ENCODE results near the gene TAF4.

The TAF4 gene

DNA sequence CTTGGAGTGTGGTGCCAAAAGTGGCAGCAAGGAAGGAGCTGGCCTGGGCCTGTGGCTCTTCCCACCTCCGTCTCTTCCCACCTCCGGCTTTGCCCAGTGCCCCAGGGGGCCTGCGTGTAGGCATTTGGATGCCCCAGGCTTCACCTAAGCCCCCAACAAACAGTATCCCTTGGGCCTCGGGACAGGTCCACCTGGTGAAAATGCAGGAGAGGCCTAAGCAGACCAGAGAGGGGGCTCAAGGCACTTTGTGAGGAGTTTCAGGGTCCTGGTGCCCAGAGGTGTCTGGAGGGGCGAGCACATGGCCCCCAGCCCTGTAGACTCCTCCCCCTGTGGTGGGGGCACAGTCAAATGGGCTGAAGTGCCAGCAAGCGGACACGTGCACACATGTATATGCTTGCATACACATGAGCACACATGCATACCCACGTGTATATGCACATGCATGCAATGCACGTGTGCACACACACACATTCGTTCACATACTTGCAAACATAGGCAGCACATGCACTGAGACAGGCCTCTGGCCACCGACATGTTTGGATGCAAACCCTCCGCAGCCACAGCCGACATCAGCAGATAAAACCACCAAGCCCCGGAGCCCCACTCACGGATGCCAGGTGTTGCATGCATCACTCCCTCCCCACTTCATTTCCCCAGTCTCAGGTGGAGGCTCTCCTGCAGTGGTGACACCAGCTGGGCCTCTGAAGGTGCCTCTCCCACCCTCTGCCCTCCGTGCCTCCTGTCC lies 124.5 kb downstream of the TAF4 start:
- no peak for DNase-seq

DNA sequence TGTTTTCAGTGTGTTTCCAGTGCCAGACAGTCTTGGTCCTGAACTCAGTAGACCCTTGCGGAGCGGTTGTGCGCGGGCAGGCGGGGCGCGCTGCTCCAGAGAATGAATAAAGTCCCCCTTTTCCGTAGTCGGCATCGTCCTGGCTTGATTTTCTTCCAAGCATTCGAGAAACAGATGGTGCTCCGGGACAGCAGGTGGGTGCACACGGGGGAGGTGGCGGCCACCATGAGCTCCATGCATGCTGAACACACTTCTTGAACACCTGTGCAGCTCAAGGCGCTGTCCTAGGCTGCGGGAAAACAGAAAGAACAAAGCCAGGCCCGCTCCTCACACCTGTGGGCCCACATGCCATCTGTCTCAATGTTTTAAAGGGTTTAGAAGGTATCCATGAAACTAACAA lies 125.2 kb downstream of the TAF4 start:
- no peak for DNase-seq

DNA sequence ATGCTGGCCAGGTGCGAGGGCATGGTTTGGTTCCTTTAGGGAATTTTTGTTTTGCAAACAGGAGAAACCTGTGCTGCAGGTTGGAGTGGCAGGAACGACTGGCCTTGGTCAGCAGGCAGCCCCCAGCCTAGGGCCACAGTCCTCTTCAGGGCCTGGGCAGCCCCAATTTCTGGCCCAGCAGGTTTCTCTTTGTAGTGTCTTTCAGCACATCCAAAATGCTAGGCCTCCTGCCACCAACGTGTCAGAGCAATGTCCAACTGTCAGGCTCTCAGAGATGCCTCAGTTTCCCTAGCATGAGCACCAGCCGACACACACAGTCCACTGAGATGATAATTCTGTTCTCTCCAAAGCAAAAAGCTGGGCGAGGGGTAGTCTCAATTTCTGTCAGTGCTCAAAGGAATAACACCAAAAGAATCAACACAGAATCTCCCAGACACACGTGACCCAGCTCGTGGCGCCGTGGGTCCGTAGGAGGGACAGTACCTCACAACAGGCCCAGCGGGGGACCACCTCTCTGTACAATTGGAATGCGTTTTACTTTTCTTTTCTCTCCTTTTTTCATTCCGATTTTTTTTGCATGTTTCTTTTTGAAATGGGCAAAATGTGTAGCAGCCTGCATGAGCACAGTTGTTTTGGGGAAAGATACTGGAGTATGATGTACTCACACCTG lies 125.9 kb downstream of the TAF4 start:
- DNase-seq: no peak

DNA sequence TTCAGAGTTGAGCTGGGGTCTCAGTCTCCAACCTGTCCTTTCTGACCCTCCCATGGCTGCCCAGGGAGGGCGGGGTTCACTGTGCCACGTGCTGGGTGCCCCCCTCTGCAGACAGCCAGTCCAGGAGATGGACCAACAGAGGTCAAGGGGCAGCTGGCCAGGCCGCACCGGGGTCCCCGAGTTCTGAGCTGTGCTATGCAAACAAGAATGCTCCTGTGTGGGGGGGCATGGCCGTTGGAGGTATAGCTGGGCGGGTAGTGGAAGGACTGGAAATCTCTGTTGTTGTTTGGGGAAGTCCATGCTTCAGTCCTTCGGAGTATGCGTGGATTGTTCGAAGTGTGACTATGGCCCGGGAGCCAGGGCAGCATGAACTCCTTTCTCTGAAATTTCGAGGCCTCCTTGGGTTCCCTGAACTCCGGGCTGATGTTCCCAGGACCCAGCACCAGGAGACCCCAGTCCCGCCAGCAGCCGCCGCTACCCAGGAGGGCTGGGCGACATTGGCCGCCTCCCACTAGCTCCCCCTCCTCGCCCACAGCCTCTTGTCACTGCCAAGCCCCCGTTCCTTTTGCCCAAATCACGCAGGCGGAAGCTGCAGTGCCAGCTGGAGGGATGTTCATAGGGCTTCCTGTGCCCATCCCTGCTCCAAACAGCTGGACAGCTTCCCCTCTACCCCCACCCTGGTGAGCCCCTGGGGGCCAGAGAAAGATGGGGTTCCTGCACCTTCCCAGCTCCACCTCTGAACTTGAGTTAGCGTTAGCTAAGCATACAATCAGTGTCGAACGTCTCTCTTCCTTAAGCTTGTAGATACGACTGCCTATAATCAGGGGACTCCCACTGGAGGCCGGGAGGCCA lies 126.6 kb downstream of the TAF4 start:
- no peak for DNase-seq

DNA sequence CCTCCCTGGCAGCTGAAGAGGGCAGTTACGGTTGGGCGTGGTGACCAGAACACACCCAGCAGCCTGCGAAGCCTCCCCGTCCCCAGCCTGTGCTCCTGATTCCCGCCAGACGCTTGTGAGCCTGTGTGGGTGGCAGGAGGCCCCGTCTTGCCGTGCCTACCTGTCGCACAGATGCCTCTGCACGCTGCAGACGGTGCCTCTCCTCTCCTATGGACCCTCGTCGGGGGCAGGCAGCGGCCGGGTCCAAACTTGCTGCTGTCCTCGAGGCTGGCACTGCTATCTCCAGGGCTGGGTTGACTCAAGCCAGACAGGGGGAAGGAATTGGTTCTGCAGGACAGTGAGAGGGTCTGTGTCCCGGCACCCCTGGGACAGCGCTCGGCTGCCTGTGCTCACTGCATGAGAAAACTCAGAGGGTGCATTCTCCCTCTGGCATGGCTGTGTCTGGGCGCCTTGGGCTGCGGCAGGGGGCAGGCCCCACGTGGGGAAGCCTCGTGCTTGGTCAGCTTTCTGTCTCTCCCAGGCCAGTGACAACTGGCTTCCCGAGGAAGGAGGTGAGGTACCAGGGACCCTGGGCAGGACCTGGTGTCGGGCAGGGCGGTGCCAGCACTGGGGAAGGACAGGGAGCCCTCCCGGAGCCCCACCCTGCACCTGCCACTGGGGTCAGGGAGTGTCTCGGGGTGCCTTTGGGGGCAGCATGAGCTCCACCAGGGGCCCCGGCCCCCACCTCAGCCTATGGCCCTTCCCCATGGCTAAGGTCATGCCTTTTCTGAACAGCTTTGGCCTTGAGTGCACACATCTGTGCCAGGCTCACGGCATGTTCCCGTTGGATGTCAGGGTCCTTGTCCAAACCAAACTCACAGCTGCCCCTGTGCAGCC lies 127.5 kb downstream of the TAF4 start:
- no peak for DNase-seq

DNA sequence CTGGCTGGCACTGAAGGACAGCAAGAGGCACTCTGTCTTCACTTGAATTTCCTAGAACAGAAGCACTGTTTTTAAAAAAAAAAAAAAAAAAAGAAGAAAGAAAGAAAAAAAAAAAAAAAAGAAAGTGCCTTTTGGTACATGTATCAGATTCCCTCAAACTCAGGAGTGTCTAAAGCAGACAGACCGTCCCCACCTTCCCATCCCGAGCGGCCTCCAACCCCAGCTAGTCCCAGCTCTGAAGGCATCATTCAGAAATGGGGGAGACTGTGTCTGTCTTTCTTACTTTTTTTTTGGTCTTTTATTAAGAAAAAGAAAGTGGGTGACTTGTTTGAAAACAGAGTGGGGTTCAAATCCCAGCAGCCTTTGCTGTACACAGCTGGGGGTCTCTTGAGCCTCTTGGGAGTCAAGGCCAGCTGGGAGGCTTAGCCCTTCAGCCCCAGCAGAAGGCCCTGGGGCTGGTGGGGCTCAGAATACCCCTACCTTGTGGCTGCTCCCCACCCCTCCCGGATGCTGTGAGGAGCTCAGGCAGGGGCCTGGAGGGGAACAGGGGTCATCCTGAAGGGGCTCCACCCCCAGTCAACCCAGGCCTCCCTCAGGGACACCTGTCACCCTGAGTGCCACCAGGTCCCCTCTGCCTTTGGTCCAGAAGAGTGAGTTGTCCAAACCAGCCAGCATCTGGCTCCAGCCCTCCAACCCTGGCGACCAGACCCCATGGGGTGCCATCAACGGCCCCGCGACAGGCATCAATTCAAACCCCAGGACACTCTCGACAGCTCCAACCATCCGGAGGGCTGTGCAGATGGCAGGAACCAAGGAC lies 128.3 kb downstream of the TAF4 start:
- no peak for DNase-seq

DNA sequence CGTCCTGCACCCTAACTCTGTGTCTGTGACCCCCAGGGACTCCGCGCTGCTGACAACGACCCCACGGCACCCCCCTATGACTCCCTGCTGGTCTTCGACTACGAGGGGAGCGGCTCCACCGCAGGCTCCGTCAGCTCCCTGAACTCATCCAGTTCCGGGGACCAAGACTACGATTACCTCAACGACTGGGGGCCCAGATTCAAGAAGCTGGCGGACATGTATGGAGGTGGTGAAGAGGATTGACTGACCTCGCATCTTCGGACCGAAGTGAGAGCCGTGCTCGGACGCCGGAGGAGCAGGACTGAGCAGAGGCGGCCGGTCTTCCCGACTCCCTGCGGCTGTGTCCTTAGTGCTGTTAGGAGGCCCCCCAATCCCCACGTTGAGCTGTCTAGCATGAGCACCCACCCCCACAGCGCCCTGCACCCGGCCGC lies 129.0 kb downstream of the TAF4 start:
- no peak for DNase-seq

DNA sequence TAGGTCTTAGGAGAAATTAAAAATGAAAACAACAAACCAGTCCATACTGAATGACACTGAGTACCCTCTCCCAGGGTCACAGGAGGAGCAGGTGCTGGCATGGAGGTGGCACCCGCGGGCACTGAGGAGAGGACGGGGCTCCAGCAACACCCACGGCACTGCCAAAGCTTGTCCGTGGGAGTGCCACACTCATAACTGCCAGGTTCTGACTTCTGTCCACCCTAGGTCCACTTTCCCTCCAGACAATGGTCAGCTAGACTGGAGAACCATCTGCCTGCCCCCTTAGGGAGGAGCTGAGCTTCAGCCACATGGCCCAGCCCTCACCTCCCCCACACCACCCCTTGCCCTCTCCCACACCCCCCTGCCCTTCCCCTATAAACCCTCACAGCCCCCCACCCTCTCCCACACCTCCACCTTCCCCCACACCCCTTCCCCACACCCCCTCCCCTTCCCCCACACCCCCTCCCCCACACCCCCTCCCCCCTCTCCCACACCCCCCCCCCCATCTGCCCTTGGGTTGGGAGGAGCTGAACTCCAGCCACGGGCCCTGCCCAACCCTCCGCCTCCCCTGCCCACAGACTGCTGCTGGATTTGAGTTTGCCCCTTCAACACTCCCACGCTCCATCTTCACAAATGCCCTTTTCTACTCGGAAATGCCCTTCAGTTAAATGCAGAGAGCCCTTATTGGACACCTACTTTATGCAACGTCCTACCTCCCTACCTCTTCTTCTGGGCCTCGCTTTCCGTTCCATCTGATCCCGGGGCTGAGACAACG lies 129.6 kb downstream of the TAF4 start:
- no peak for DNase-seq

DNA sequence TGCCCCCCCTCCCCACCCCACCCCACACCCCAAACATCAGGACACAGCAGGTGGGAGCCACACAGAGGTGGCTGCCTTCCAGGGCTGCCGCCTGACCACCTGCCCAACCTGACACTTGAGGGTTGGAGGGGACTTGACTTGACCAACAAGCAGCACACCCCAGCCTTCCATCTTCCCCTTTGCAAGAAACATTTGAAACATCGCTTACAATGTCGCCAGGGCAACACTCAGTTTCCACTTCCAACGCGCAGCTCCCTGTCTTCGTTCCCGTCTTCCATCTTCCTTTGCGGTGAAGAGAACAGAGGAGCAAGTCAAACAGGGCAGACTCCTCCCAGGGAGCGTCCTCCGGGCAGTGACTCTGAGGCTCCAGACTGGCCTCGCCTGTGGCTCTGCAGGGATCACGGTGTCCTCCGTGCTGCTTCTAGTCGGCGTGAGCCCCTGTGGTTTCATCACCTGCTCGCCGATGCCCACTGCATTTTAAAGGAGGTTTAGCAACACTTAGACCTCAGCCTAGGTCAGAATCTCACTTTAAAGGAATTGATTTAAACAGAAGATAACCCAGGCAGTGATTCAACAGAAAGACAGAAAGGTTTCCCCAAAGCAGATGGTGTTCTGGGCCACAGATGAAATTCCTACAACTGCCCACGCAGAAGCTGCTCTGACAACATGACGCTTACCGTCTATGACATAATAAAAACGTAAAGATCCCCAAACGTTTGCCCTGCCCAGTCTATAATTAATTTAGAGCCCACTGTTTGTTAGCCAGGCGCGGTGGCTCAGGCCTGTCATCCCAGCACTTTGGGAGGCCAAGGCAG lies 130.8 kb downstream of the TAF4 start:
- no peak for DNase-seq

DNA sequence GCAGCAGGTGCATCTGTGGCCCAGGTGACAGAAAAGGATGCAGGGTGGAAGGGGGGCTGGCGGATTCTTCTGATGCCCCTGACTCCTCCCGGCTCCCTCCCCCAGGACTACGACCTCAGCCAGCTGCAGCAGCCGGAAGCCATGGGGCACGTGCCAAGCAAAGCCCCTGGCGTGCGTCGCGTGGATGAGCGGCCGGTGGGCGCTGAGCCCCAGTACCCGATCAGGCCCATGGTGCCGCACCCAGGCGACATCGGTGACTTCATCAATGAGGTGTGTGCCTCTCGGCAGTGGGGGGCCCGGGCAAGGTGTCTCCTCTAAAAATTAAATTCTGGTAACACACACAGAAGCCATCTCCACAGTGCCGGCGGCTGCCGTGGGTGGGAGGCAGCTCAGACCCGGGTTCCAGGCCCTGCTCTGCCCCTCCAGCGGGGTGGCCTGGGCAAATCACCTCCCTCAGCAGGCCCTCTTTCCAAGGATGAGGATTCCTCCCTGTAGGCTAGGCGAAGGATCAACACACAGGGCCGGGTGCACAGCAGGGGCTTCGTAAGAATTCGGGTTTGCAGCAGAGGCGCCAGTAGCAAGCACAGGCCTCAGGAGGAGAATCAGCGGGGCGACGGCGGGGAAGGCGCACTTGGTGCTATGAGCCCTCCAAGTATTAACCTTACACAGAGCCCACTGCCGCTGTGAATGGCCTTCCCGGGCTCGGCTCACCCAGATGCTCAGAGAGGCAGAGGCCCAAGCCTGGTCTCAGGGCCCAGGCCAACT lies 131.5 kb downstream of the TAF4 start:
- DNase-seq: no peak

DNA sequence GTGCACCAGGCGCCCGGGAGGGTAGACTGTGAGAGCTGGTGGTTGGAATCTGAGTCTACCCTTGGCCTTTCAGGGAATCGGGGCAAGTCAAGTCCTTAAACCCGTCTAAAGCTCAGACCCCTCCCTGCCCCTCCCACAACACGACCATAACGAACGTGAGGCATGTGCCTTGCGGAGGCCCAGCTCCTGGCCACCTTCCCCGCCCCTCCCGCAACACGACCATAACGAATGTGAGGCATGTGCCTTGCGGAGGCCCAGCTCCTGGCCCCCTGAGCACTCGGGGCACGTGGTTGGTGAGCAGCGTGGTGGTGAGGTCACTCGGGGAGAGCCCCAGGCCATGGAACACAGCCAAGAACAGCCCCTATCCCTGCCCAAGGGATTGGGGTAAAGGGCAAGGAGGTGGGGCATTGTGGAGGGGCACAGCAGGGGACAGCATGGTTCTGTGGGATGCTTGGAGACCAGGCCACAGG lies 132.2 kb downstream of the TAF4 start:
- no peak for DNase-seq

DNA sequence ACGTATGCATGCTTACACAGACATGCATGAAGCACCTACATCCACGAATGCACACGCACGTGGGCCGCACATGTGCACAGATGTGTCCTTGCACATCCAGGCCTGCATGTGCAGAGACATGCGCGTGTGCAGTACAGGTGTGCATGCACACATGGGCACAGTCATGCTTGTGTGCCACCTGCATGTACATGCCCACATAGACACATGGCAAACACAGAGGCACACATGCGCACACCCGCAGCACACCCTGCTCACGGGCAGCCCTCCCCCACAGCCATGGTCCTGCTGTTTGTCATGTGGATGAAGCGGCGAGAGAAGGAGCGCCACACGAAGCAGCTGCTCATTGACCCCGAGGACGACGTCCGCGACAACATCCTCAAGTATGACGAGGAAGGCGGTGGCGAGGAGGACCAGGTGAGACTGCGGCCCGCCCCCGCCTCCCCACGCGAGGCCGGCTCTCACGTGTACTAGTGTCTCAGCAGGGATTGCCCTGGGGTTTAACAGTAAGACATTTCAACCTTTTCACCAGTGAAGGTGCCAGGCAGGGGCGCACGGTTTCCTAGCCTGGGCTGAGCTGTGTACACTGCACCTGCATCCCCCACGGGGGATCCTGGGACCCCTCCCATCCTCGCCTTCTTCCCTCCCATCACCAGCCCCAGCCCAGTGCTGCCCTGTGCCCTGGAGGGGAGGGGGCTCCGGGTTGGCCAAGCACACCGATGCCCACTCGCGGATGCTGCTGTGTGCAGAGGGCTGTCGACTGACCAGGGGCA lies 132.8 kb downstream of the TAF4 start:
- no peak for DNase-seq

DNA sequence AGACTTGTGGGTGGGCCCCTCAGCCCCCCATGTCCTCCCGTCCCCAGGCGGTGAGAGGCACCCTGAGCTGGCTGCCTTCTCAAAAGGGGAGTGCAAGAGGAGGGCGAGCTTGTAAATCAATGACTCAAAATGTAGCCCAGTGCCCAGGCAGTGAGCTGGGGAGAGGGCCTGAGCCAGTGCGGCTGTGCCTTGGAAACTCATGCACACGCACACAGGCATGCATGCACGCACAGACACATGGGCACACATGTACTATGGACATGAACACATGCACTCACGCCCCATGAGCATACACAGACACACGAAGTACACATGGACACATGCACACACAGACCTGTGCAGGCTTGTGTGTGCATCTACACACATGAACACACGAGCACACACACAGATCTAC lies 133.5 kb downstream of the TAF4 start:
- no peak for DNase-seq

DNA sequence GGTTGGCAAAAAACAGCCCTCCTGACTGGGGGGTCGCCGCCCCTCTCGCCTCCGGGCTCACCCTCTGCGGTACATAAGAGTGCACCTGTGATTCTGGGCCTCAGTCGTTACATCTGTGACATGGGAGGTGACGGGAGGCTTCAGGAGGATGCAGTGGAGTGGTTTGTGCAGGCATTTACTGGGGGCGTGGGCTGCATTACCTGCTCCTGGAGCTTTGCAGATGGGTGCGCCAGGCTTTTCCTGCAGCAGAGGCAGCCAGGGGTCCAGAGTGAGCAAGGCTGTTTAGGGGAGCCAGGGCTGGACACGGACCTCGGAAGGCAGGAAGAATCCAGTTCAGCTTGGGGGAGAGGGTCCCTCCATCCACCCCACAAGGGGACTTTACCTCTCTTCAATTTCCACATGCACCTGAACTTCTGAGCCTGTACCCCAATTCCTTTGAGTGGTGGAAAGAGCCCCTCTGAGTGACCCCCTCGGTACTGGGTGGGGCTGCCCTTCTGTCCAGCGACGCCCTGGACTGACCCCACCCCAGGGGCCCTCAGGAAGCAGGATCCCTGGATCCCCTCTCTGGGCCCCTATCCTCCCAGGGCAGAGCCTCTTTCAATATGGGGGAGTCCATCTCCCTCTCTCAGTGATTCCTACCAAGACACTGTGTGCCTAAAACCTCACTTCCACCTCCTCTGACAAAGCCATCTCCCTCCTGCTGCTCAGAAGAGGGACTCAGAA lies 134.0 kb downstream of the TAF4 start:
- DNase-seq: no peak

DNA sequence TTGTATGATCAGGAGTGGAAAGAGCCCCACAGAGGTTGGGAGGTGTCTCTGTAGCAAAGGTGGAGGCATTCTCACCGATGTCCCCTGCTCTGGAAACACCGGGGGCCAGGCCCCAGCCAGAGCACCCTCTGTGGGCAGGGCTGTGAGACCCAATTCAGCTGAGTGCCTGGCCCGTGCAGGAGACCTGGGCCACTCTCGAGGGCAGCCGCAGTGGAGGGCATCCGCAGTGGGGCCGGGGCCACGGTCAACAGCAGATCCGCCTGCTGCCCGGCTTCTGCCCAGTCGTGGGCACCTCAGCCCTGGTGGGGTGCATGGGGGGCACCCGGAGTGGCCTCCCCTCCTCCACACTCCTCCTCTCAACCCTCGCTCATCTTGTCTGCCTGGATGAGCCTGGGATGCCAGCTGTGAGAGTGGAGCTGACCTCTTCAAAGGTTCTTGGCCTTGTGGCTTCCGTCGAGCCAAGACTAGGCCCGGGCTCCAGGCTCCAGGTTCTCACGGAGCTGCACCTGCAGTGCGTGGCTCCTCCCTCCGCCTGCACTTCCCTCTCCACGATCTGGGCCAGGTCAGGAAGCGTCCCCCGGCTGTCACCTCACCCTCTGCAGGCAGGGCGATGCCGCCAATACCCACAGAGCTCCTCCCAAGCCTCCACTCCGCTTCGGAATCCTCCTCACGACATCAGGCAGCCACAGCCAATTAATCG lies 134.8 kb downstream of the TAF4 start:
- DNase-seq: no peak

DNA sequence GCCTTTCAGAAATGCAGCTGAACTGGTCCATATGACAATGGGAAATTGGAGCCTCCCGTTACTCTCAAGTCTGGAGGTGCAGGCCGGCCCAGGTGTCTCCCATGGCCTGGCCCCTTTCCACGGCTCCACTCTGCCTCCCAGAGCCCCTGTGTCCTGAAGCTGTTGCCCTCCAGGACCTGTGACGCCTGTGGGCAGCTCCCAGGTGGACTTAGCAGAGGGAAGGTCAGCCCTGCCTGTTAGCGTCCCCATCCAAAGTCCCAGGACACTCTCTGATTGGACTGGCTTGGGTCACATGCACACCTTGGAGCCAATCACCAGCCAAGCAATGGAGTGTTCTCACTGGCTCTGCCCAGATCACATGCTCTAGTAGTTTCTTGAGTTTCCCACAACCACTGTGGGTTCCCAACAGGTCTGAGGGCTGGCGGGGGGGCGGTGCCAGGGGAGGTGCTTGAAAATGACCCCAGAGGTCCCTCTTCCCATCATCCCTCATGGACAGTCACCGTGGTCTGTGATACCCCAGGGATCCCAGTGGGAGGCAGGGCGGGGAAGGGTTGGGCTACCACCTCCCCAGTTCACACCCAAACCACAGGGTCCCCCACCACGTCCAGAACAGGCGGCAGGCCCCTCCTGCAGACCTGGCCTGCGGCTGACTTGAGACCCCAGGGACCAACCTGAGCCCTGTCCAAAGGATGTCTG lies 135.6 kb downstream of the TAF4 start:
- DNase-seq: no peak
